ENCODE data around the gene SLC49A4. TPM values are rescaled to one million over a fixed set of nuclear protein-coding genes. Genes with fewer than 3 reads are reported as not detected.

SLC49A4 gene
- polyA plus RNA-seq, 2 of the 4 experiments (the other 2 are of a cell fraction) = 11.1 to 16.2 TPM

DNA sequence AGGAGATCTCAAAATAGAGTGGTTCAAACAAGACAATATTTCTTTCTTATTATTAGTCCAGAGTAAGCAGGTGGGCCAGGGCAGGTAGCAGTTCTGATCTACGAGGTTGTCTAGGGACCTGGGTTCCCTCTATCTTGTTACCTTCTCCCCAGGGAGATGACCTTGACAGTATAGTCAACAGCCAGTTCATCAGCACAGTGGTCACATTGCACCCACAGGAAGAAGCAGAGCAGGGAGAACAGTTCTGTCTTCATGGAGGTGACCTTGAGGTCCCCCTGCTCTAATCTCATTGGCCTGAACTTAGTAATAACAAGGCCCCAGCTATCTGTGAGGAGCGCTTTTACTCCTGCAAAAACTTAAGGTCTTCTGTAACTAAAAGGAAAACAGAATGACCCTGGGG lies 21.7 kb downstream of the SLC49A4 start (continued):
- TF ChIP-seq MAFK (IDR thresholded peaks at IDR 0.05; ENCODE audit: partially characterized antibody) (no peak), NR3C1 (IDR thresholded peaks at IDR 0.05) (no peak)

GRCh38 chr3:122824465-122825381 lies 29.9 kb downstream of the SLC49A4 start:
- no peak for DNase-seq (ENCODE audit: low read depth in 1 of 2, low spot score in 1 of 2)

GRCh38 chr3:122825460-122825859 lies 30.6 kb downstream of the SLC49A4 start:
- ChIA-PET POLR2A (interaction anchor here (1.3 kb wide), 1 partner anchor 32 kb away, joined by 3 read pairs; the partner anchor contains the start of gene HSPBAP1), CTCF (interaction anchor here (1.4 kb wide), 1 partner anchor 146 kb away, joined by 3 read pairs; no protein-coding TSS in a partner anchor)
- no peak for TF ChIP-seq MAZ (IDR thresholded peaks at IDR 0.05; ENCODE audit: borderline replicate concordance, low read depth, low read length)
- no peak for TF ChIP-seq JUNB (IDR thresholded peaks at IDR 0.05)
- TF ChIP-seq CBX2 (IDR thresholded peaks at IDR 0.05; ENCODE audit: borderline replicate concordance, low read depth) = no peak
- TF ChIP-seq ELK1 (IDR thresholded peaks at IDR 0.05; ENCODE audit: low read depth, low read length) = no peak
- TF ChIP-seq CHD2 (IDR thresholded peaks at IDR 0.05; ENCODE audit: low read length, partially characterized antibody) = no peak
- no peak for TF ChIP-seq ATOH8 (CRISPR knock-in tag; IDR thresholded peaks at IDR 0.05; ENCODE audit: low read depth)
- H3K4me3 ChIP-seq = no peak overlapping the region
- 77% methylated on average over 4 of the region's 4 CpGs for WGBS (ENCODE audit: missing lambda C conversion rate)
- ATAC-seq (no peak), DNase-seq (ENCODE audit: low read depth in 1 of 2, low spot score in 1 of 2) (no peak), FAIRE-seq (no peak)
- H3K27ac ChIP-seq = no peak overlapping the region
- no peaks in the 10 kb centered on the region for H3K4me1 ChIP-seq
- H3K9me3 ChIP-seq = no peaks in the 10 kb centered on the region
- no peak overlapping the region for H3K4me2 ChIP-seq

More at GRCh38 chr3:122824465-122825381, 29.9 kb downstream of the SLC49A4 start:
- Histone ChIP-seq H3K27ac (no peak overlapping the region), H3K4me3 (no peak overlapping the region), H3K4me1 (no peaks in the 10 kb centered on the region), H3K4me2 (no peak overlapping the region), H3K9me3 (no peaks in the 10 kb centered on the region)
- ChIA-PET POLR2A (no interaction called here), CTCF (interaction anchor here (1.4 kb wide), 1 partner anchor 146 kb away, joined by 3 read pairs; no protein-coding TSS in a partner anchor)
- no peak for ATAC-seq
- 80% methylated on average over 7 of the region's 7 CpGs for WGBS (ENCODE audit: missing lambda C conversion rate)
- TF ChIP-seq FOXS1 (CRISPR knock-in tag; IDR thresholded peaks at IDR 0.05) (no peak), ZSCAN20 (CRISPR knock-in tag; IDR thresholded peaks at IDR 0.05) (no peak), FOSB (CRISPR knock-in tag; IDR thresholded peaks at IDR 0.05) (no peak), PHF8 (IDR thresholded peaks at IDR 0.05; ENCODE audit: borderline replicate concordance, low read depth) (no peak), JUN (IDR thresholded peaks at IDR 0.05) (no peak), HOXA7 (CRISPR knock-in tag; IDR thresholded peaks at IDR 0.05) (no peak), CBX2 (IDR thresholded peaks at IDR 0.05; ENCODE audit: borderline replicate concordance, low read depth) (no peak), RCOR1 (IDR thresholded peaks at IDR 0.05; ENCODE audit: low read depth, low read length) (no peak), HOXB13 (CRISPR knock-in tag; IDR thresholded peaks at IDR 0.05; ENCODE audit: low read depth) (no peak)
- FAIRE-seq = no peak

DNA sequence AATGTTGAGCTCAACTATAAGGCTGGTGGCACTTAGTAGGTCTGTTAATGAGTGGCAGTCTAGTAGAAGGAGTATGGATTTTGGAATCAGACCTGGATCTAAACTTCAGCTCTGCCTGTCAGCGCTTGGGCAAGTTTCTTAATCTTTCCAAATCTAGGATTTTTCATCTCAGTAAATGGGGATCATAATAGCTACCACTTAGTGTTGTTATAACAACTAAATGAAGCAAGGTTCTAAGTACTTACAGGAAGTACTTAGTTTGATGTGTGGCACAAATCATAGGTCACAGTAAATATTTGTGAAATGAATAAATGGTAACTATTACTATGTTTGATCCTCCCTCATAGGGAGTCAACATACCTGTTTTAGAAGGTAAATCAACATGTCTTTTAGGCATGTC lies 31.4 kb downstream of the SLC49A4 start:
- WGBS (ENCODE audit: missing lambda C conversion rate) = 81% methylated on average over 1 of the region's 1 CpG
- no peak for DNase-seq (ENCODE audit: low read depth in 1 of 2, low spot score in 1 of 2)
- FAIRE-seq = no peak
- ChIA-PET CTCF (interaction anchor here (0.9 to 1.4 kb wide), 2 partner anchors 9 to 147 kb away, joined by 3 read pairs; no protein-coding TSS in a partner anchor), POLR2A (interaction anchor here (1.3 kb wide), 1 partner anchor 33 kb away, joined by 3 read pairs; the partner anchor contains the start of gene HSPBAP1)
- no peak for ATAC-seq
- Histone ChIP-seq H3K4me1 (no peaks in the 10 kb centered on the region), H3K4me3 (no peak overlapping the region), H3K9me3 (no peaks in the 10 kb centered on the region), H3K27ac (no peak overlapping the region), H3K4me2 (no peak overlapping the region)
- no peak for TF ChIP-seq EP300 (IDR thresholded peaks at IDR 0.05)
- no peak for TF ChIP-seq BCL3 (IDR thresholded peaks at IDR 0.05)
- TF ChIP-seq FOSL2 (IDR thresholded peaks at IDR 0.05) = no peak
- no peak for TF ChIP-seq FOSL2 (CRISPR knock-in tag; IDR thresholded peaks at IDR 0.05)
- no peak for TF ChIP-seq GATA3 (IDR thresholded peaks at IDR 0.05; ENCODE audit: borderline replicate concordance)
- no peak for TF ChIP-seq RFX5 (IDR thresholded peaks at IDR 0.05)
- no peak for TF ChIP-seq CHD4 (IDR thresholded peaks at IDR 0.05; ENCODE audit: borderline replicate concordance)
- no peak for TF ChIP-seq HOXB5 (CRISPR knock-in tag; IDR thresholded peaks at IDR 0.05)
- TF ChIP-seq JUNB (IDR thresholded peaks at IDR 0.05) = no peak
- no peak for TF ChIP-seq RNF2 (IDR thresholded peaks at IDR 0.05; ENCODE audit: borderline replicate concordance, low read depth)
- no peak for TF ChIP-seq SMC3 (IDR thresholded peaks at IDR 0.05)
- no peak for TF ChIP-seq HEYL (CRISPR knock-in tag; IDR thresholded peaks at IDR 0.05)
- no peak for TF ChIP-seq POLR2A (IDR thresholded peaks at IDR 0.05; ENCODE audit: low read length)
- TF ChIP-seq USF2 (IDR thresholded peaks at IDR 0.05) = no peak
- no peak for TF ChIP-seq NR3C1 (IDR thresholded peaks at IDR 0.05)
- no peak for TF ChIP-seq NPAS2 (CRISPR knock-in tag; IDR thresholded peaks at IDR 0.05; ENCODE audit: borderline replicate concordance)

Data from A549 (cell line).